HepG2 (cell line): ENCODE measurements around the gene SMLR1. TPM values are rescaled to one million over a fixed set of nuclear protein-coding genes. Genes with fewer than 3 reads are reported as not detected.

Source experiments
- ATAC-seq: fragments of 200-7000 bp; cut with Tn5 transposase; 3 replicates; pipeline ENCODE4 v1.9.1; 2020; ENCODE audit warnings: mild to moderate bottlenecking, moderate library complexity
- BruUV-seq: library from RNA; stranded (reverse); fragments of 400-500 nt; replicated peaks from 2 replicates; lab custom pipeline; 2021; lab: Mats Ljungman, UMichigan
- CTCF ChIA-PET: fragments of 300-600 bp; formaldehyde crosslinking; extraction: SDS; loops from one replicate; lab custom pipeline; 2021; ENCODE audit warnings: low total read pairs, inconsistent platforms, low intra/inter-chr PET ratio; lab: Yijun Ruan, JAX
- POLR2A ChIA-PET: fragments of 350-600 bp; sonication (Branson Sonifier 250); formaldehyde crosslinking; loops from one replicate; lab custom pipeline; 2020; ENCODE audit warnings: antibody characterized with exemption, inconsistent platforms; lab: Yijun Ruan, JAX
- DNase-seq: peaks from one replicate; pipeline ENCODE4 v3.0.0-alpha.2; 2015; ENCODE audit warnings: low spot score
- FAIRE-seq: peaks from 3 replicates; lab custom pipeline; 2011; peaks lifted over from hg19 to GRCh38; lab: Jason Lieb, UNC
- H2AFZ ChIP-seq: one replicate; pipeline ENCODE4 v1.6.1; 2011; ENCODE audit warnings: low read length, inconsistent platforms
- H3K27ac ChIP-seq: fragments of 300-600 bp; 3 replicates; pipeline ENCODE4 v1.8.0; 2011; ENCODE audit warnings: mixed run types, mild to moderate bottlenecking, mixed read lengths, low read length, inconsistent platforms; ENCODE audit not compliant: insufficient read depth; ENCODE audit errors: extremely low read length
- H3K27me3 ChIP-seq, 2 experiments: fragments of 200-600 bp in 1 of 2; 2 replicates in 1 of 2; 3 replicates in 1 of 2; pipeline versions ENCODE4 v1.6.0 to v1.8.0; 2011; ENCODE audit warnings: low read length in 2 of 2, mild to moderate bottlenecking in 2 of 2, moderate library complexity in 2 of 2, inconsistent platforms in 1 of 2; ENCODE audit not compliant: insufficient read depth in 2 of 2, control insufficient read depth in 1 of 2
- H3K36me3 ChIP-seq, 2 experiments: fragments of 200-600 bp in 1 of 2; replicated peaks in 1 of 2; 2 replicates in 1 of 2; 3 replicates in 1 of 2; pipeline versions ENCODE4 v1.5.1 to v1.8.0; 2011; ENCODE audit warnings: low read length in 2 of 2, inconsistent platforms in 1 of 2; ENCODE audit not compliant: insufficient read depth in 2 of 2, control insufficient read depth in 1 of 2
- H3K4me1 ChIP-seq: 2 replicates; pipeline ENCODE4 v1.5.1; 2012; ENCODE audit warnings: low read length, inconsistent platforms; ENCODE audit not compliant: insufficient read depth
- H3K4me2 ChIP-seq: 2 replicates; pipeline ENCODE4 v1.6.0; 2011; ENCODE audit warnings: low read depth, low read length, inconsistent platforms
- H3K4me3 ChIP-seq, 3 experiments: fragments of 200-600 bp in 1 of 3; sonication (generic), shearing (Covaris generic) in 1 of 3; replicated peaks in 1 of 3; 2 replicates each; pipeline ENCODE4 v1.5.1; 2011 to 2016; ENCODE audit warnings: low read length in 3 of 3, inconsistent platforms in 2 of 3, low read depth in 2 of 3, mild to moderate bottlenecking in 2 of 3, control low read depth in 1 of 3, mixed read lengths in 1 of 3; ENCODE audit not compliant: insufficient read depth in 1 of 3
- H3K79me2 ChIP-seq: one replicate; pipeline ENCODE4 v1.6.1; 2011; ENCODE audit warnings: low read length, inconsistent platforms; ENCODE audit not compliant: insufficient read depth
- H3K9ac ChIP-seq: 2 replicates; pipeline ENCODE4 v1.6.0; 2011; ENCODE audit warnings: mild to moderate bottlenecking, low read depth, low read length, inconsistent platforms; ENCODE audit not compliant: insufficient read depth
- H3K9me3 ChIP-seq: 2 replicates; pipeline ENCODE4 v1.5.1; 2012; ENCODE audit warnings: mild to moderate bottlenecking, low read length
- H4K20me1 ChIP-seq: 2 replicates; pipeline ENCODE4 v1.6.0; 2011; ENCODE audit warnings: inconsistent platforms, mild to moderate bottlenecking, low read length, moderate library complexity; ENCODE audit not compliant: insufficient read depth
- CCAR2 ChIP-seq: fragments of 200-400 bp; formaldehyde crosslinking; optimal IDR thresholded peaks from 2 replicates; pipeline ENCODE3; 2018; ENCODE audit warnings: low read depth, mild to moderate bottlenecking, low read length, moderate library complexity
- FOSL2 ChIP-seq: sonication (generic); formaldehyde crosslinking; IDR thresholded peaks from 2 replicates; pipeline ENCODE4 v1.4.0; 2020; ENCODE audit warnings: missing genetic modification reagents
- HMGA1 ChIP-seq: sonication (generic); formaldehyde crosslinking; conservative IDR thresholded peaks from 2 replicates; pipeline ENCODE4 v1.4.0; 2020; ENCODE audit warnings: missing genetic modification reagents
- IRX3 ChIP-seq: sonication (generic); formaldehyde crosslinking; IDR thresholded peaks from 2 replicates; pipeline ENCODE4 v1.8.1; 2023; ENCODE audit warnings: mild to moderate bottlenecking, low read depth, missing genetic modification reagents, borderline replicate concordance
- KAT7 ChIP-seq: IDR thresholded peaks from 2 replicates; pipeline ENCODE4 v1.6.1; 2018; ENCODE audit warnings: borderline replicate concordance, missing compliant biosample characterization
- MAZ ChIP-seq, 2 experiments: sonication (generic) in 1 of 2; formaldehyde crosslinking in 1 of 2; IDR thresholded peaks; 2 replicates each; pipeline versions ENCODE4 v1.5.0 to v1.6.1; 2012 to 2020; ENCODE audit warnings: low read depth in 2 of 2, mild to moderate bottlenecking in 2 of 2, borderline replicate concordance in 1 of 2, improper control_type of control experiment in 1 of 2, low read length in 1 of 2, missing genetic modification reagents in 1 of 2, moderate library complexity in 1 of 2
- PAX8 ChIP-seq: sonication (generic); formaldehyde crosslinking; IDR thresholded peaks from 2 replicates; pipeline ENCODE4 v1.8.0; 2022; ENCODE audit warnings: mild to moderate bottlenecking, missing genetic modification reagents, borderline replicate concordance
- RAD21 ChIP-seq: fragments of 450-650 bp; formaldehyde crosslinking; IDR thresholded peaks from 2 replicates; pipeline ENCODE4 v1.5.0; 2020; ENCODE audit warnings: mild to moderate bottlenecking
- RBM39 ChIP-seq: fragments of 200-400 bp; formaldehyde crosslinking; IDR thresholded peaks from one replicate; pipeline ENCODE4 v1.6.1; 2018; ENCODE audit warnings: antibody characterized with exemption, mild to moderate bottlenecking, low read depth, low read length; ENCODE audit not compliant: poor library complexity, severe bottlenecking
- REL ChIP-seq: sonication (generic); formaldehyde crosslinking; conservative IDR thresholded peaks from 2 replicates; pipeline ENCODE4 v1.8.0; 2022; ENCODE audit warnings: mild to moderate bottlenecking, missing genetic modification reagents, moderate library complexity
- TCF7L2 ChIP-seq: IDR thresholded peaks from 2 replicates; pipeline ENCODE4 v1.6.1; 2011; ENCODE audit warnings: mild to moderate bottlenecking, low read depth, low read length, moderate library complexity
- TGIF2 ChIP-seq: IDR thresholded peaks from 2 replicates; pipeline ENCODE4 v1.6.1; 2016; ENCODE audit warnings: control low read depth, missing compliant biosample characterization
- TRIM24 ChIP-seq: sonication (generic); formaldehyde crosslinking; IDR thresholded peaks from 2 replicates; pipeline ENCODE4 v1.8.0; 2022; ENCODE audit warnings: mild to moderate bottlenecking, missing genetic modification reagents
- YEATS2 ChIP-seq: sonication (generic); formaldehyde crosslinking; IDR thresholded peaks from 2 replicates; pipeline ENCODE4 v1.4.0; 2020; ENCODE audit warnings: missing genetic modification reagents, borderline replicate concordance
- ZBTB10 ChIP-seq: sonication (generic); formaldehyde crosslinking; IDR thresholded peaks from 2 replicates; pipeline ENCODE4 v1.4.0; 2020; ENCODE audit warnings: missing genetic modification reagents, borderline replicate concordance
- ZFP37 ChIP-seq: sonication (generic); formaldehyde crosslinking; IDR thresholded peaks from 2 replicates; pipeline ENCODE4 v1.4.0; 2020; ENCODE audit warnings: missing genetic modification reagents, borderline replicate concordance
- ZNF564 ChIP-seq: sonication (generic); formaldehyde crosslinking; IDR thresholded peaks from 2 replicates; pipeline ENCODE4 v1.8.1; 2023; ENCODE audit warnings: mild to moderate bottlenecking, missing genetic modification reagents
- ZNF878 ChIP-seq: sonication (generic); formaldehyde crosslinking; IDR thresholded peaks from 2 replicates; pipeline ENCODE4 v1.8.1; 2023; ENCODE audit warnings: mild to moderate bottlenecking, missing genetic modification reagents, moderate library complexity
- WGBS: methylation state at CpG from one replicate; pipeline ENCODE4 v1.1.6; 2017; ENCODE audit warnings: low lambda C conversion rate; 5-methylcytosine and 5-hydroxymethylcytosine counted together
- in situ Hi-C: cut with HindIII; loops from 2 replicates; pipeline ENCODE4 v1.10.0; 2017; ENCODE audit warnings: low pct_unique_long_range_greater_than_20kb; ENCODE audit not compliant: extremely low pct_ligation_motif_present
- intact Hi-C: fragments of 100-400 bp; cut with micrococcal nuclease; formaldehyde crosslinking; loops from one replicate; pipeline ENCODE4 v1.10.0; 2022; ENCODE audit not compliant: unreplicated experiment
- polyA plus RNA-seq, 8 experiments: library from polyadenylated mRNA; depleted of rRNA in 3 of 8; stranded (reverse) in 7 of 8; unstranded in 1 of 8; fragments of >200 nt; fragmentation: Illumina TruSeq in 4 of 8; extraction: Trizol in 4 of 8; gene quantifications; 2 replicates each; pipeline versions ENCODE4 v1.2.1 to v1.2.3, GENCODE V29; 2011 to 2016; ENCODE audit warnings: low read depth in 4 of 8, missing spikeins in 1 of 8, mixed read lengths in 1 of 8; ENCODE audit not compliant: insufficient read depth in 1 of 8
- total RNA-seq, 5 experiments: library from RNA; depleted of rRNA; stranded (reverse); fragments of >200 nt; fragmentation: Illumina TruSeq; extraction: Trizol; gene quantifications; 2 replicates each; pipeline ENCODE4 v1.2.3, GENCODE V29; 2016; ENCODE audit warnings: low read depth in 1 of 5

SMLR1 gene
- total and polyA plus RNA-seq, 2 of the 13 experiments (the other 11 are each of a cell fraction or from before 2014, with no cell fraction given) = 41.8 to 104 TPM

GRCh38 chr6:130863415-130864230, 36.4 kb downstream of the SMLR1 start:
- FAIRE-seq = peak; percentile 95
- Histone ChIP-seq H3K79me2 (no peaks in the 10 kb centered on the region), H3K4me2 (peak overlapping the region; percentile 64), H3K27ac (peak overlapping the region; percentile 67), H3K4me1 (peaks cover 68% of the 10 kb centered on the region), H4K20me1 (no peaks in the 10 kb centered on the region), H3K9ac (peak overlapping the region; percentile 18; the same call in 1 of the 2 replicates), H3K9me3 (no peaks in the 10 kb centered on the region), H2AFZ (no peak overlapping the region), H3K36me3 (peaks cover 3 to 9% of the 10 kb centered on the region in 2 experiments; a peak in 4 of 5 replicates), H3K27me3 (no peaks in the 10 kb centered on the region), H3K4me3 (peak overlapping the region in 1 of 3 experiments; percentile 15; a peak in 1 of 6 replicates)
- CTCF ChIA-PET = no interaction called here
- DNase-seq = peak; percentile 98
- POLR2A ChIA-PET = interaction anchor here (1.0 to 4.5 kb wide), 5 partner anchors 11 to 38 kb away, joined by 3 to 35 read pairs (median 8); partner anchors contain the start of gene SMLR1
- 2% methylated on average over 4 of the region's 4 CpGs for WGBS
- BruUV-seq = no TSS peak
- in situ Hi-C loops = no loop called here
- ATAC-seq = peak; percentile 93
- intact Hi-C loops = loop anchor here (1.0 to 2.0 kb wide), 3 partner anchors 37 to 70 kb away; partner anchors contain the start of gene SMLR1
- TF ChIP-seq PAX8 (CRISPR knock-in tag) (no peak), MAZ (IDR thresholded peaks at IDR 0.05; ENCODE audit: borderline replicate concordance, low read depth, low read length) (no peak), MAZ (CRISPR knock-in tag; IDR thresholded peaks at IDR 0.05; ENCODE audit: low read depth) (peak; percentile 76; the same call in 1 of the 2 replicates), IRX3 (CRISPR knock-in tag) (0 out of 2 replicates have a peak, but pooled peaks have one; percentile 59), RAD21 (0 out of 2 replicates have a peak, but pooled peaks have one; percentile 29), ZNF564 (peak; percentile 57; the same call in 1 of the 2 replicates), YEATS2 (CRISPR knock-in tag) (peak; percentile 76; the same call in 1 of the 2 replicates), TCF7L2 (peak; percentile 78), ZNF878 (CRISPR knock-in tag) (peak; percentile 96), ZFP37 (CRISPR knock-in tag) (no peak), CCAR2 (no peak), FOSL2 (CRISPR knock-in tag) (peak; percentile 83), REL (CRISPR knock-in tag) (no peak), HMGA1 (no peak), KAT7 (peak; percentile 96), ZBTB10 (0 out of 2 replicates have a peak, but pooled peaks have one; percentile 20), TRIM24 (CRISPR knock-in tag) (peak; percentile 86; the same call in 1 of the 2 replicates), RBM39 (no peak), TGIF2 (peak; percentile 72; the same call in 1 of the 2 replicates)
